GM18873 (cell line): ENCODE data around the gene CTNNA3.

Experiments
- ATAC-seq: cut with Tn5 transposase; IDR thresholded peaks from one replicate; pipeline ENCODE4 v1.9.1; 2021; ENCODE audit warnings: mild to moderate bottlenecking, moderate library complexity, moderate number of reproducible peaks; ENCODE audit not compliant: unreplicated experiment, low FRiP score

CTNNA3 gene

DNA sequence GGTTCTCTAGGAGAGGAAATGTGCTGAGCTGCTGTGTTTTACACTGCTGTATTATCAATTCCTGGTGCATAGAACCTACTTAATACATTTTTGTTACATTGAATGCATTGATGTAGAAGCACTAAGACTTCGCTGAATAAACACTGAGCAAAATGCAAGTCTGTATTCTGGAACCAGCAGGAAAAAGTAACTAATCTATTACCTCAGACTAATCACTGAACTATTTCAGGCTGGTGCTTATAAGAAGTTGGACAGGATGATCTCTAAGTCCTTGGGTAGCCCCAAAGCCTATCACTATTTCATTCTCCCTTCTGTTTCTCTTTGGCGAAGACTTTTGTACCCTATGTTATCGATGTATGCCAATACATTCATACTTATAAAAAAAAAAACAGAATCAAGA, 857.3 kb downstream of the CTNNA3 start:
- ATAC-seq: no peak

- no peak for ATAC-seq
Observed at GRCh38 chr10:66837990-66838389, 858.0 kb downstream of the CTNNA3 start.

DNA sequence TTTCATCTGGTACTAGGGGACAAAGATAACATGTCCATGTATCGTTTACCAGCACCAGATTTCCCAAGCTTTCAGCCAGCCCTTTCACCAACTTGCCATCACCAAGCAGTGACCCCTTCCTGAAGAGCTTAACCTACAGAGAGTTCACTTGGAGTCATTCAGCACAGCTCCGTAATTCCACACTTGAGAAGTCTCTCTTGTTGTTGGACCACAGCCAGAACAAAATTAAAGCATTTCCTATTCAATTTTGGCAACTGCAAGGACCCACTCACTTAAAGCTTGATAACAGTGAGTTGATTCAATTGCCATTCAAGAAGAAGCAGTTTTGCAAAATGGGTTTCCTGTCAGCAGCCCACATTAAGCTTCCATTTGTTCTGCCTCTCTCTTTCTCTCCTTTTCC, 858.7 kb downstream of the CTNNA3 start:
- ATAC-seq: no peak

DNA sequence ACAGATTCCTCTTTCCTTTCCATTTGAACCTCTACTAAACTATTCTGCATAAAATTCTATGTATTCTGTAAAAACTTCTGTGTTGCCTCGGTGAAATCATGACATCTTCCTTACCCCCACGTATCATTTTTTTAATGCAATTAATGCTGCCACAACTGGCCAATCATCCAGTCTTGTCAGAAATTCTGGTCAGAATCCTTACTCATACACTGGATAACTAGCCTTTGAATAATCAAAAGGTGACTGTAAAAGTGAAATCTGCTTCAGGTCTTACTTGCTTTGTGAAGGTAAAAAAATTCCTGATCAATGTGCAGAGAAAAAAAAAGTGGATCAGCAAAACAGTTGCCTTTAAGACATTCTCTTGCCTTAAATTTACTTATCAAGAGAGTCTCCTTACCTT, 859.2 kb downstream of the CTNNA3 start:
- no peak for ATAC-seq

GRCh38 chr10:66836057-66836456, 859.9 kb downstream of the CTNNA3 start:
- ATAC-seq: no peak

- ATAC-seq: no peak
Observed at GRCh38 chr10:66835400-66835799, 860.6 kb downstream of the CTNNA3 start.

- no peak for ATAC-seq
Observed at GRCh38 chr10:66834802-66835201, 861.2 kb downstream of the CTNNA3 start.

DNA sequence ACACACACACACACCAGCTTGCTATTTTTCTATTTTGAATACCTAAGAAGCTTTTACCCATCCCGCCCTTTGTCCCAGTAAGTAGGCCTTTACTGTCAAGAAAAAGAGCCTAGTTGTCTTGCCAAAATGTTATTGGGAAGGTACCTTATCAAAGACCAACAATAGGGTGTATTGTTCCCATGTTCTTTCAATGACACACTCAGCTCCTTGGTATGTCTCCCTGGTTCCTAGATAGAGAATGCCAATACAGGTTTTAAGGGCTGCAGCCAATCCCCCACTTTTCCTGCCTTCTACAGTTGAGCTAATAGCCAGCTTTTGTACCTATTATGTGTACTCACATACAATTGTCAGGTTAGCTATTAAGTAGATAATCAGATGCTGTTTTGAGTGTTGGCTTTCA, 862.1 kb downstream of the CTNNA3 start:
- no peak for ATAC-seq

- ATAC-seq: no peak
Observed at GRCh38 chr10:66832781-66833422, 863.1 kb downstream of the CTNNA3 start.

DNA sequence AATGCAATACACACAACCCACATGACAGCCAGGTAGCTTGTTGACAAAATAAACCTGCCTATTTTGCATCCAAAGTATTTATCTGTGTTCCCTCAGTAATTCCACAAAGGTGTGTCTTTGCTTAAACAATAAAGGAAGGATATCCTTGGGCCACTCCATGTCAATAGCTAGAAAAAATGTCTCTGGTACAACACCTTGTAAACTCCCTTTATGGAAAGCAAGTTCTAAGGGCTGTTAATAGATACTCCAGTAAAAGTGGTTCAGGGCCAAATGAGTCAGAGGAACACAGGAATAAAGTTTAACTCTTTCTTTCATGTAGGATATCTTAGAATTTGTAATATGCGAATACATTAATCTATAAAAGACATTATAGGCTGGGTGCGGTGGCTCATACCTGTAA, 867.0 kb downstream of the CTNNA3 start:
- ATAC-seq: no peak

GRCh38 chr10:66827353-66827752, 868.6 kb downstream of the CTNNA3 start:
- ATAC-seq: no peak

DNA sequence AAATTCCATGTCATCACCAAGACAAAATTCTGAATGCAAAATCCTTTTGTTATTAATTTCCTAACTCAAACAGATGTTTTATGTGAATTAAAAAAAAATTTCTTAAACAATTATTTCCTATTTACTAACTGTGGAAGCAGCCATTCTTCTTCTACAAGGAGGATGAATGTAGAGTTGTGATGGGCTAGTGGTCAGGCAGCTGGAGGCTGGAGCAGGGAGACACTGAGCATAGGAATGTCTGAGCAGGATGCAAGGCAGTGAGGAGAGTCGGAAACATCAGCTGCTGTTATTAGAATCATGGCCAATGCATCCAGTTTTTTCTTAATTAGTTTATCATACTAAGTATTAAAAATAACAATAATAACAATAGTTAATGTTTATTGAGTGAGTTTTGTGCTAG, 872.7 kb downstream of the CTNNA3 start:
- no peak for ATAC-seq

DNA sequence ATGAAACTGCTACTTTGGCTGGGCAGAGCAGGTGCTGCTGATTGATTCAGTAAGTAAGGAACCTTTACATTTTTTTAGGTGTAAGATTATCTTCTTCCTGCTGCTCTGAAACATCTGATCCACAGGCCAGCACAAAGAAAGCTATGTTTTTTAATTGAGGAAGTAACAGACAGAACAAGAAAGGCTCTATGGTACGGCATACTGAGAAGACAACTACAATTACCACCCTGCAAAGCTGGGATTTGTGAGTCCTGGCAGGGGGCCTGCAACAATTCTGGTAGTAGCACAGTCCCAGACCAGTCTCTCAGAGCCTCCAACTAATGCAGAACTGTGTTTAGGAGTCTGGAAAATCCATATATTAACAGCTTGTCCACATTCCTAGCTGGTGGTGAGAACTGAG, 873.2 kb downstream of the CTNNA3 start:
- no peak for ATAC-seq

GRCh38 chr10:66819691-66820090, 876.3 kb downstream of the CTNNA3 start:
- no peak for ATAC-seq

- ATAC-seq: no peak
Observed at GRCh38 chr10:66813122-66813521, 882.9 kb downstream of the CTNNA3 start.

DNA sequence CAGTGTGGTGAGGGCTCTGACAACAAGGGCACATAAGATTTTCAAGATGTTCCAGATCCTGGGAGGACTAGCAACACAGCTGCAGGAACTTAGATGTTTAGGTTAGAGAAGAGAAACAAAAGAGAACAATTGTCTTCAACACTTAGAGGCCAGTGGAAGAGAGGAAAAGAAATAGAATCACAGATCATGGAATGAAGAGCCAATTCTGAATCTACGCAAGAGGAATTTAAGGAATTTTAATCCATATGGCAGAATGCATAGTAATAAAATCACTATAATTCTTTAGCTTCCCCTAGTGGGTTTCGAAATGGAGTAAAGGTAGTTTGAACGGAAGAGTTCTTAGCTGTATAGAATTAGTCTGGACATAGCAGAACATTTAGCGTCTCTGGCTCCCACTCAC, 884.8 kb downstream of the CTNNA3 start:
- ATAC-seq: no peak

DNA sequence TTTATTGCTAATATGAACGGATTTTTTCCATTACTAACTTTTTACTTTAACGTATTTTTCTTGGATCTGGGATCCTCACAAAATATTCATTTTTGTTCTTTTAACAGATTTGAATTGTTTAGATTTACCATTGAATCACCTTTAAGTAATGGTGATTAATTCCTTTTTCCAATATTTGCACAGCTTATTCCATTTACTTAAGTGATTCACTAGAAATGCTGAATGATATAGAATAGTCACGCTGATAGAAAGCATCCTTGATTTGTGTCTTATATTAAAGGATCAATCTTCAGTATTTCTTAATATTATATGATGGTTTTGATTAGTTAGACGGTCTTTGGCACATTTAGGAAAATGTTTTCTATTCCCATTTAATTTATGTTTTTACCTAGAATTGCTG, 886.6 kb downstream of the CTNNA3 start:
- no peak for ATAC-seq

DNA sequence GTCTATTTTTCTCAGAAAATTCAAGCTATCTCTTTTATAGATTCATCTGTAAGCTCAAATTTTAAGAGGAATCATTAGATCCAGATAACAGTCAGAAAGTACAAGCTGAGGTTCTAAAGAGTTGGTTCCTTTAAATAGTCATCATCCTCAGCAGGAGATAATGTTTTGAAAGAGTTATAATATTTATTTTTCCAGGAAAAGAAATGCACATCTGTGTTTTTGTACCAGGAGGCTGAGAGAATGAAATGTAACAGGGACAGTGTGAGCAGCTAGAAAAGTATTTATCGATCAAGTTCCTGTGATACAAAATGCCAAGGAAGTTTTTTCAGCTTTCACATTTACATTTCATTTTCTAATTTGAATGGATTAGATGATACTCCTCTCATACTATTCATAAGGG, 890.4 kb downstream of the CTNNA3 start:
- ATAC-seq: no peak

- ATAC-seq: no peak
Observed at GRCh38 chr10:66804962-66805361, 891.0 kb downstream of the CTNNA3 start.

- ATAC-seq: no peak
Observed at GRCh38 chr10:66803174-66803573, 892.8 kb downstream of the CTNNA3 start.

GRCh38 chr10:66799474-66799873, 896.5 kb downstream of the CTNNA3 start:
- ATAC-seq: no peak

GRCh38 chr10:66795866-66796265, 900.1 kb downstream of the CTNNA3 start:
- ATAC-seq: no peak

DNA sequence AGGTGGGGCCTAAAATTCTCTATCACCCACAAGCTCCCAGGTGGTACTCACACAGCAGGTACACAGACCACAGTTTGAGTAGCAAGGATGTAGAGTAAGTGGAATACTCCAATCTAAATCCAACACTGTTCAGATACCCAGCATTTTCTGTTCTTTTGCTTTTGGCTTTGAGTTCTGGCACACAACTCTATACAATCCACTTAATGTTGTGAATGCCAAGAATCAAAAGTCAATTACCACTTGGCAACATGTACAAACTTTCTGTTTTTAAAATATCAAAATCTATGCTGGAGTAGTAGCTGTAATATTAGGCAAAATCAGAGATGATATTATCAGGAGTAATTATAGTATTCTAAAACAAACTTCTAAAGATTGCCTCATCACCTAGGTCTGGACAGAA, 903.6 kb downstream of the CTNNA3 start:
- ATAC-seq: no peak
